K562 (cell line): ENCODE measurements around the gene TTC33. TPM values are rescaled to one million over a fixed set of nuclear protein-coding genes. Genes with fewer than 3 reads are reported as not detected.
A peak's percentile ranks its signal among the peaks of the same experiment; 100 is the strongest.

Experiments used
- ATAC-seq: fragments of 200-7000 bp; cut with Tn5 transposase; 3 replicates; pipeline ENCODE4 v1.9.1; 2020; ENCODE audit warnings: moderate library complexity
- BruUV-seq: library from RNA; stranded (reverse); fragments of 400-500 nt; replicated peaks from 2 replicates; lab custom pipeline; 2021; lab: Mats Ljungman, UMichigan
- CTCF ChIA-PET: fragments of 300-600 bp; formaldehyde crosslinking; extraction: SDS; loops from one replicate; lab custom pipeline; 2021; ENCODE audit warnings: low intra/inter-chr PET ratio; lab: Yijun Ruan, JAX
- POLR2A ChIA-PET: fragments of 300-600, 350-650 bp; sonication (Branson Sonifier 250); formaldehyde crosslinking; extraction: SDS; loops from one replicate; lab custom pipeline; 2021; ENCODE audit warnings: antibody characterized with exemption, inconsistent platforms; lab: Yijun Ruan, JAX
- DNase-seq, 4 experiments: peaks; one replicate each; pipeline versions ENCODE4 v3.0.0 to v3.0.0-alpha.2; 2011 to 2018; ENCODE audit warnings: low spot score in 3 of 4, mixed read lengths in 3 of 4; ENCODE audit errors: extremely low read depth in 1 of 4
- FAIRE-seq: peaks from 2 replicates; lab custom pipeline; 2011; peaks lifted over from hg19 to GRCh38; lab: Jason Lieb, UNC
- H2AFZ ChIP-seq: 2 replicates; pipeline ENCODE4 v1.6.0; 2011; ENCODE audit warnings: low read depth, low read length, control low read depth, inconsistent platforms
- H3K27ac ChIP-seq: fragments of 200-600 bp; 3 replicates; pipeline ENCODE4 v1.8.0; 2011; ENCODE audit warnings: low read depth, mild to moderate bottlenecking, control low read depth, inconsistent platforms, low read length, moderate library complexity, mixed read lengths; ENCODE audit errors: extremely low read depth
- H3K27me3 ChIP-seq, 2 experiments: fragments of 300-600 bp in 1 of 2; 2 replicates in 1 of 2; 3 replicates in 1 of 2; pipeline versions ENCODE4 v1.6.0 to v1.8.0; 2011; ENCODE audit warnings: inconsistent platforms in 2 of 2, low read length in 2 of 2, mild to moderate bottlenecking in 1 of 2, mixed read lengths in 1 of 2, moderate library complexity in 1 of 2; ENCODE audit not compliant: control insufficient read depth in 2 of 2, insufficient read depth in 2 of 2
- H3K36me3 ChIP-seq: fragments of 300-600 bp; 3 replicates; pipeline ENCODE4 v1.8.0; 2011; ENCODE audit warnings: mild to moderate bottlenecking, low read length, inconsistent platforms; ENCODE audit not compliant: control insufficient read depth, insufficient read depth
- H3K4me1 ChIP-seq, 2 experiments: fragments of 200-600 bp in 1 of 2; replicated peaks in 1 of 2; 2 replicates in 1 of 2; 3 replicates in 1 of 2; pipeline versions ENCODE4 v1.5.1 to v1.8.0; 2011; ENCODE audit warnings: inconsistent platforms in 2 of 2, low read length in 2 of 2, mild to moderate bottlenecking in 1 of 2, mixed read lengths in 1 of 2, moderate library complexity in 1 of 2; ENCODE audit not compliant: control insufficient read depth in 2 of 2, insufficient read depth in 2 of 2
- H3K4me2 ChIP-seq: 2 replicates; pipeline ENCODE4 v1.6.1; 2011; ENCODE audit warnings: low read length, control low read depth, inconsistent platforms, mixed read lengths; ENCODE audit not compliant: insufficient read depth
- H3K4me3 ChIP-seq: fragments of 200-600 bp; sonication (generic), shearing (Covaris generic); 2 replicates; pipeline ENCODE4 v1.5.1; 2016; ENCODE audit warnings: control low read depth, inconsistent platforms
- H3K79me2 ChIP-seq: fragments of 200-600 bp; 3 replicates; pipeline ENCODE4 v1.8.0; 2011; ENCODE audit warnings: low read length, inconsistent platforms; ENCODE audit not compliant: control insufficient read depth, insufficient read depth
- H3K9ac ChIP-seq, 2 experiments: 2 replicates each; pipeline versions ENCODE4 v1.6.0 to v1.6.1; 2011; ENCODE audit warnings: low read depth in 2 of 2, low read length in 2 of 2, control low read depth in 1 of 2, inconsistent platforms in 1 of 2, mild to moderate bottlenecking in 1 of 2, mixed read lengths in 1 of 2; ENCODE audit not compliant: insufficient read depth in 1 of 2
- H3K9me1 ChIP-seq: one replicate; pipeline ENCODE4 v1.6.0; 2011; ENCODE audit warnings: inconsistent platforms, mild to moderate bottlenecking, low read length, moderate library complexity; ENCODE audit not compliant: control insufficient read depth, insufficient read depth
- H3K9me3 ChIP-seq: replicated peaks from 2 replicates; pipeline ENCODE4 v1.5.1; 2011; ENCODE audit warnings: low read depth, low read length, inconsistent platforms; ENCODE audit not compliant: control insufficient read depth, insufficient read depth
- H4K20me1 ChIP-seq: replicated peaks from 2 replicates; pipeline ENCODE4 v1.6.1; 2011; ENCODE audit warnings: low read length, inconsistent platforms, mixed read lengths; ENCODE audit not compliant: control insufficient read depth, insufficient read depth
- MBD2 ChIP-seq: sonication (generic); IDR thresholded peaks from 2 replicates; pipeline ENCODE4 v1.6.1; 2016; ENCODE audit warnings: low read depth, borderline replicate concordance
- MGA ChIP-seq: fragments of 450-650 bp; IDR thresholded peaks from 2 replicates; pipeline ENCODE4 v1.6.1; 2016; ENCODE audit warnings: mild to moderate bottlenecking, moderate library complexity
- SMARCE1 ChIP-seq: fragments of 450-650 bp; IDR thresholded peaks from 2 replicates; pipeline ENCODE4 v1.7.1; 2016; ENCODE audit warnings: mild to moderate bottlenecking
- ZBTB49 ChIP-seq: sonication (generic); formaldehyde crosslinking; IDR thresholded peaks from 2 replicates; pipeline ENCODE4 v1.8.0; 2022; ENCODE audit warnings: missing genetic modification reagents, mild to moderate bottlenecking, borderline replicate concordance
- ZSCAN29 ChIP-seq: fragments of 450-650 bp; IDR thresholded peaks from 2 replicates; pipeline ENCODE4 v1.6.1; 2017
- WGBS: fragments of 100-300 bp; shearing (Covaris generic); methylation state at CpG from one replicate; pipeline ENCODE4 v1.1.6; 2016; ENCODE audit warnings: low coverage, mixed read lengths; ENCODE audit not compliant: insufficient coverage; ENCODE audit errors: missing lambda C conversion rate; 5-methylcytosine and 5-hydroxymethylcytosine counted together
- in situ Hi-C: fragments of 300-500 bp; cut with MboI; formaldehyde crosslinking; loops from 4 replicates; pipeline ENCODE4 v1.15.0; 2018; ENCODE audit warnings: inconsistent platforms, mixed read lengths
- intact Hi-C: fragments of 100-400 bp; cut with micrococcal nuclease; formaldehyde crosslinking; loops from 2 replicates; pipeline ENCODE4 v1.14.2; 2022
- polyA plus RNA-seq, 8 experiments: library from polyadenylated mRNA; depleted of rRNA in 4 of 8; stranded (reverse) in 5 of 8; unstranded in 3 of 8; fragments of >200 nt; fragmentation: Nextera tagmentation in 2 of 8; fragmentation: Illumina TruSeq in 1 of 8; extraction: Ambion mirVana in 2 of 8; extraction: Trizol in 1 of 8; gene quantifications; 2 replicates each; pipeline versions ENCODE4 v1.2.1 to v1.2.3, GENCODE V29; 2011 to 2014; ENCODE audit warnings: inconsistent platforms in 1 of 8, missing spikeins in 1 of 8
- total RNA-seq, 7 experiments: library from RNA; depleted of rRNA in 6 of 7; stranded (reverse); fragments of >200 nt in 6 of 7; fragmentation: Illumina TruSeq in 2 of 7; extraction: Trizol in 2 of 7; gene quantifications; 2 replicates each; pipeline versions ENCODE4 v1.2.1 to v1.2.3, GENCODE V29; 2011 to 2021; ENCODE audit warnings: low replicate concordance in 1 of 7

The TTC33 gene
- total and polyA plus RNA-seq, 9 of the 15 experiments (the other 6 are each of a cell fraction or from before 2014, with no cell fraction given), result 11.5 to 24.9 (median 21.1) TPM

GRCh38 chr5:40798012-40798800, 42.4 kb upstream of the TTC33 start, which contains the start of gene PRKAA1:
TSS of gene PRKAA1 (minus strand) at chr5:40798374. CDS start at chr5:40798189, 185 bp downstream.
- BruUV-seq, result no TSS peak
- peak; percentile 6 for FAIRE-seq
- 0 out of 2 replicates have a peak, but pooled peaks have one; percentile 48 for TF ChIP-seq ZBTB49 (CRISPR knock-in tag)
- TF ChIP-seq MGA, result peak; percentile 87
- no peak for TF ChIP-seq ZSCAN29
- peak; percentile 42; the same call in 1 of the 2 replicates for TF ChIP-seq MBD2
- TF ChIP-seq SMARCE1, result peak; percentile 26; the same call in 1 of the 2 replicates

More at GRCh38 chr5:40798012-40798800, 42.4 kb upstream of the TTC33 start, which contains the start of gene PRKAA1:
- WGBS, result under 1% methylated on average over 53 of the region's 70 CpGs
- peaks cover 25 to 35% of the 10 kb centered on the region in 2 experiments for H3K4me1 ChIP-seq
- peaks cover 4% of the 10 kb centered on the region for H4K20me1 ChIP-seq
- intact Hi-C loops, result loop anchor here (1.0 kb wide), 2 partner anchors 37 to 42 kb away; partner anchors contain the start of gene RPL37
- peak within 1 kb of the TSS; percentile 92 for H3K27ac ChIP-seq
- in situ Hi-C loops, result no loop called here
- peak within 1 kb of the TSS; percentile 93 for H3K4me2 ChIP-seq
- H3K4me3 ChIP-seq, result peak within 1 kb of the TSS; percentile 94
- H2AFZ ChIP-seq, result peak within 1 kb of the TSS; percentile 95
- H3K27me3 ChIP-seq, result no peaks in the 10 kb centered on the region
- ATAC-seq (peak; percentile 85), DNase-seq (peak; percentile 94 to 96 (median 95))
- ChIA-PET POLR2A (interaction anchor here (0.6 to 1.7 kb wide), 10 partner anchors 9 to 97 kb away, joined by 3 to 8 read pairs (median 3); no protein-coding TSS in a partner anchor), CTCF (interaction anchor here (0.6 to 1.8 kb wide), 2 partner anchors 81 to 1057 kb away, joined by 3 read pairs; no protein-coding TSS in a partner anchor)
- peaks cover 68% of the 10 kb centered on the region for H3K79me2 ChIP-seq
- H3K36me3 ChIP-seq, result peaks cover 18% of the 10 kb centered on the region; the same call in 2 of the 3 replicates
- peak within 1 kb of the TSS; percentile 84 to 97 for H3K9ac ChIP-seq
- no peaks in the 10 kb centered on the region for H3K9me1 ChIP-seq
- no peaks in the 10 kb centered on the region for H3K9me3 ChIP-seq
